Esophagus muscularis mucosa (tissue), 4 donors: ENCODE measurements around the gene LTBR. TPM values are rescaled to one million over a fixed set of nuclear protein-coding genes. Genes with fewer than 3 reads are reported as not detected.

Experiments
- DNase-seq: peaks from one replicate; pipeline ENCODE4 v3.0.0-alpha.2; 2017; ENCODE audit errors: extremely low spot score
- H3K27ac ChIP-seq, 4 donors: fragments of 200-600 bp; sonication (generic); replicated peaks in 1 of 4; 1 replicate in 3 of 4; 2 replicates in 1 of 4; pipeline ENCODE4 v1.5.1; 2016 to 2019; ENCODE audit warnings: mild to moderate bottlenecking in 1 of 4
- H3K27me3 ChIP-seq, 4 donors: fragments of 200-600 bp; sonication (generic); one replicate each; pipeline versions ENCODE4 v1.5.1 to v1.6.0; 2016 to 2019
- H3K36me3 ChIP-seq, 4 donors: fragments of 200-600 bp; sonication (generic); one replicate each; pipeline ENCODE4 v1.5.1; 2016 to 2019
- H3K4me1 ChIP-seq, 4 donors: fragments of 200-600 bp; sonication (generic); one replicate each; pipeline ENCODE4 v1.5.1; 2016 to 2019
- H3K4me3 ChIP-seq, 4 donors: fragments of 200-600 bp; sonication (generic); 1 replicate in 2 of 4; 2 replicates in 2 of 4; pipeline ENCODE4 v1.5.1; 2016 to 2019; ENCODE audit warnings: mild to moderate bottlenecking in 4 of 4, moderate library complexity in 1 of 4
- H3K9me3 ChIP-seq, 4 donors: fragments of 200-600 bp; sonication (generic); 1 replicate in 3 of 4; 2 replicates in 1 of 4; pipeline ENCODE4 v1.5.1; 2016 to 2019
- EP300 ChIP-seq: sonication (generic); formaldehyde crosslinking; IDR thresholded peaks from one replicate; pipeline ENCODE4 v1.6.1; 2017; ENCODE audit warnings: antibody characterized with exemption
- POLR2A ChIP-seq: fragments of 450-650 bp; IDR thresholded peaks from one replicate; pipeline ENCODE4 v1.6.1; 2017; ENCODE audit warnings: antibody characterized with exemption, moderate library complexity, mild to moderate bottlenecking, low read depth
- POLR2AphosphoS5 ChIP-seq, 2 donors: sonication (generic); formaldehyde crosslinking; IDR thresholded peaks; one replicate each; pipeline ENCODE4 v1.6.1; 2017; ENCODE audit warnings: antibody characterized with exemption in 2 of 2
- WGBS: methylation state at CpG from one replicate; pipeline ENCODE4 v1.1.5; 2018; 5-methylcytosine and 5-hydroxymethylcytosine counted together
- intact Hi-C: fragments of 100-400 bp; cut with DNase I; formaldehyde crosslinking; loops from one replicate; pipeline ENCODE4 v1.15.1; 2023
- total RNA-seq, 4 donors: library from RNA; depleted of rRNA; stranded (reverse); fragments of >200 nt; gene quantifications; one replicate each; pipeline versions ENCODE4 v1.1.0 to v1.2.1, GENCODE V29; 2016
- TF ChIP-seq, protein P1 (sequence below), 3 experiments: fragments of 200-600 bp in 2 of 3; fragments of 450-650 bp in 1 of 3; sonication (generic) in 2 of 3; IDR thresholded peaks; one replicate each; pipeline ENCODE4 v1.5.1; 2017 to 2019; ENCODE audit warnings: antibody characterized with exemption in 3 of 3, mild to moderate bottlenecking in 2 of 3, moderate library complexity in 1 of 3

The LTBR gene
- total RNA-seq, 4 donors from 2014 or later = 117 to 144 (median 137) TPM

DNA sequence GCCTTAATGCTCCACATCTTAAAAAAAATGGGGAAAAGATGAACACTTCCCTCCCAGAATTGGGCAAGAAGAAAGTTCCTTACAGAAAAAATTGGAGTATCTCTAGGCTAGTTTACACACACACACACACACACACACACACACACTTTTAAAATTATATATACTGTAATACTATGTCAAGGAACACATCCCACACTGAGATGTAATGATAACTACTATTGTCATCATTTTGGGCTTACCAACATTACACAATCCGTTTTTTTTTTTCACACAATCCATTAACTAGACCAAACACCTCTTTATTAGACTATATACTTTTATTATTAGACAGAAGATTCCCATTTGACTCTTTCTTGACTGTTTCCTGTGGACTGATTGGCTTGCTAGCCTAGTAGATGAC, 2.5 kb downstream of the LTBR start:
- 55% methylated on average over 1 of the region's 1 CpG for WGBS
- Histone ChIP-seq H3K27ac (peak overlapping the region; percentile 13 to 57 (median 48)), H3K4me3 (no peak overlapping the region), H3K36me3 (peaks cover 9 to 57% (median 50%) of the 10 kb centered on the region in 4 donors), H3K4me1 (peaks cover 25 to 81% (median 70%) of the 10 kb centered on the region in 4 donors), H3K27me3 (no peaks in the 10 kb centered on the region), H3K9me3 (no peaks in the 10 kb centered on the region)
- TF ChIP-seq, protein P1, sequence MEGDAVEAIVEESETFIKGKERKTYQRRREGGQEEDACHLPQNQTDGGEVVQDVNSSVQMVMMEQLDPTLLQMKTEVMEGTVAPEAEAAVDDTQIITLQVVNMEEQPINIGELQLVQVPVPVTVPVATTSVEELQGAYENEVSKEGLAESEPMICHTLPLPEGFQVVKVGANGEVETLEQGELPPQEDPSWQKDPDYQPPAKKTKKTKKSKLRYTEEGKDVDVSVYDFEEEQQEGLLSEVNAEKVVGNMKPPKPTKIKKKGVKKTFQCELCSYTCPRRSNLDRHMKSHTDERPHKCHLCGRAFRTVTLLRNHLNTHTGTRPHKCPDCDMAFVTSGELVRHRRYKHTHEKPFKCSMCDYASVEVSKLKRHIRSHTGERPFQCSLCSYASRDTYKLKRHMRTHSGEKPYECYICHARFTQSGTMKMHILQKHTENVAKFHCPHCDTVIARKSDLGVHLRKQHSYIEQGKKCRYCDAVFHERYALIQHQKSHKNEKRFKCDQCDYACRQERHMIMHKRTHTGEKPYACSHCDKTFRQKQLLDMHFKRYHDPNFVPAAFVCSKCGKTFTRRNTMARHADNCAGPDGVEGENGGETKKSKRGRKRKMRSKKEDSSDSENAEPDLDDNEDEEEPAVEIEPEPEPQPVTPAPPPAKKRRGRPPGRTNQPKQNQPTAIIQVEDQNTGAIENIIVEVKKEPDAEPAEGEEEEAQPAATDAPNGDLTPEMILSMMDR (IDR thresholded peaks at IDR 0.05) = no peak
- DNase-seq = no peak
- intact Hi-C loops = no loop called here

DNA sequence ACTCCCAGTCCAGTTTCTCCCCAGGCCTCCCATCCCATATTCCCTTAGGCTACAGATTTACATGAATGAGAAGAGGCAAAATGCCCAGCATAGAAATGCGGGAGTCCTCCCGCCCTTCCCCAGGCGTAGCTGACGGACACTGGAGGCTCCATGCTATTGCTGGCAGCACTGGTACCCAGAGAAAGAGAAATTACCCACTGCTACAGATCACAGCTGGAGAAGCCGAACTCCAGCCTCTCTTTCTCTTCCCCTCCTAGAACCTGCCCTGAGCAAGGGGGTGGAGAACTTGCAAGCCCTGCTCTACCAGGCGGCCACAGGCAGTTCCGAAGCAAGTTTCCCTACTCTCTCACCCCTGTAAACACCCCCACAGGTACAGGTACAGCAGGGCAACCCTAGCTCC, 3.6 kb downstream of the LTBR start:
- 92% methylated on average over 7 of the region's 7 CpGs for WGBS
- TF ChIP-seq, protein P1 (IDR thresholded peaks at IDR 0.05) = no peak
- TF ChIP-seq EP300 (no peak), POLR2AphosphoS5 (IDR thresholded peaks at IDR 0.05) (no peak), POLR2A (no peak)
- Histone ChIP-seq H3K27ac (peak overlapping the region; percentile 38 to 57 (median 48)), H3K27me3 (no peaks in the 10 kb centered on the region), H3K4me1 (peaks cover 35 to 88% (median 78%) of the 10 kb centered on the region in 4 donors), H3K36me3 (peaks cover 9 to 60% (median 50%) of the 10 kb centered on the region in 4 donors), H3K4me3 (no peak overlapping the region), H3K9me3 (no peaks in the 10 kb centered on the region)
- intact Hi-C loops = no loop called here
- no peak for DNase-seq

DNA sequence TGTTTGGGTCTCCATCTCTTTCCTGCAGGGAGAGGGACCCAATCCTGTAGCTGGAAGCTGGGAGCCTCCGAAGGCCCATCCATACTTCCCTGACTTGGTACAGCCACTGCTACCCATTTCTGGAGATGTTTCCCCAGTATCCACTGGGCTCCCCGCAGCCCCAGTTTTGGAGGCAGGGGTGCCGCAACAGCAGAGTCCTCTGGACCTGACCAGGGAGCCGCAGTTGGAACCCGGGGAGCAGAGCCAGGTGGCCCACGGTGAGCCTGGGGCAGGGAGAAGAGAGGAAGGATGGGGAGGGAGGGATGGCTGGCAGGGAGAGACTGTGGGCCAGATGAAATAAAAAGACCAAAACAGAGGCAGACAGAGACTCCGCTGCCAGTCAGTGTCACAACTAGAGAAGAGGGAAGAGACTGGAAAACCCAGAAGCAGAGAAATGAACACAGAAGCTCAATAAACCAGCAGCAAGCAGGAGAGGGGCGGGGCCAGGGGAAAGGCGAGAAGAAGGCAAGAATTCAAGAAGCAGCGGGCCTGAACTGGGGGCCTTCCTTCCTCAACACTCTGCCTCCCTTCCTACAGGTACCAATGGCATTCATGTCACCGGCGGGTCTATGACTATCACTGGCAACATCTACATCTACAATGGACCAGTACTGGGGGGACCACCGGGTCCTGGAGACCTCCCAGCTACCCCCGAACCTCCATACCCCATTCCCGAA, 6.3 kb downstream of the LTBR start:
- no peaks in the 10 kb centered on the region for H3K9me3 ChIP-seq
- no peak for TF ChIP-seq POLR2A
- TF ChIP-seq EP300 = no peak
- TF ChIP-seq, protein P1 (IDR thresholded peaks at IDR 0.05) = no peak
- no peak for TF ChIP-seq POLR2AphosphoS5 (IDR thresholded peaks at IDR 0.05)
- 74% methylated on average over 15 of the region's 15 CpGs for WGBS
- H3K36me3 ChIP-seq = peaks cover 9 to 67% (median 55%) of the 10 kb centered on the region in 4 donors
- H3K27ac ChIP-seq = peak overlapping the region; percentile 79 to 84 (median 81)
- intact Hi-C loops = no loop called here
- no peak overlapping the region for H3K4me3 ChIP-seq
- peaks cover 19 to 77% (median 68%) of the 10 kb centered on the region in 4 donors for H3K4me1 ChIP-seq
- no peaks in the 10 kb centered on the region for H3K27me3 ChIP-seq
- DNase-seq = peak; percentile 85

DNA sequence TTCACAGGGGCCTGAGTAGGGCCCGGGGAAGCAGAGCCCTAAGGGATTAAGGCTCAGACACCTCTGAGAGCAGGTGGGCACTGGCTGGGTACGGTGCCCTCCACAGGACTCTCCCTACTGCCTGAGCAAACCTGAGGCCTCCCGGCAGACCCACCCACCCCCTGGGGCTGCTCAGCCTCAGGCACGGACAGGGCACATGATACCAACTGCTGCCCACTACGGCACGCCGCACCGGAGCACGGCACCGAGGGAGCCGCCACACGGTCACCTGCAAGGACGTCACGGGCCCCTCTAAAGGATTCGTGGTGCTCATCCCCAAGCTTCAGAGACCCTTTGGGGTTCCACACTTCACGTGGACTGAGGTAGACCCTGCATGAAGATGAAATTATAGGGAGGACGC, 7.1 kb downstream of the LTBR start:
- intact Hi-C loops = no loop called here
- peak; percentile 85 for DNase-seq
- H3K4me1 ChIP-seq = peaks cover 15 to 69% (median 60%) of the 10 kb centered on the region in 4 donors
- 84% methylated on average over 9 of the region's 17 CpGs for WGBS
- H3K36me3 ChIP-seq = peaks cover 9 to 65% (median 52%) of the 10 kb centered on the region in 4 donors
- no peak for TF ChIP-seq POLR2A
- no peak for TF ChIP-seq EP300
- no peak for TF ChIP-seq POLR2AphosphoS5 (IDR thresholded peaks at IDR 0.05)
- TF ChIP-seq, protein P1 (IDR thresholded peaks at IDR 0.05) = no peak
- peak overlapping the region; percentile 79 to 84 (median 81) for H3K27ac ChIP-seq
- H3K9me3 ChIP-seq = no peaks in the 10 kb centered on the region
- H3K27me3 ChIP-seq = no peaks in the 10 kb centered on the region
- H3K4me3 ChIP-seq = no peak overlapping the region
